Esophagus squamous epithelium (tissue), 5 donors: ENCODE results near the gene MRPL37. TPM values are rescaled to one million over a fixed set of nuclear protein-coding genes. Genes with fewer than 3 reads are reported as not detected.

Source experiments
- DNase-seq: peaks from one replicate; lab custom pipeline; 2025; lab: John Stamatoyannopoulos, UW
- H3K27ac ChIP-seq, 4 donors: fragments of 200-600 bp; sonication (generic); one replicate each; pipeline ENCODE4 v1.5.1; 2016 to 2019; ENCODE audit warnings: mild to moderate bottlenecking in 1 of 4
- H3K27me3 ChIP-seq, 4 donors: fragments of 200-600 bp; sonication (generic); 1 replicate in 3 of 4; 2 replicates in 1 of 4; pipeline versions ENCODE4 v1.5.1 to v1.6.0; 2017 to 2021; ENCODE audit warnings: antibody characterized with exemption in 1 of 4
- H3K36me3 ChIP-seq, 3 donors: fragments of 200-600 bp; sonication (generic); one replicate each; pipeline ENCODE4 v1.5.1; 2016 to 2019
- H3K4me1 ChIP-seq, 3 donors: fragments of 200-600 bp; sonication (generic); one replicate each; pipeline ENCODE4 v1.5.1; 2017 to 2019
- H3K4me3 ChIP-seq, 4 donors: fragments of 200-600 bp; sonication (generic); 1 replicate in 3 of 4; 2 replicates in 1 of 4; pipeline ENCODE4 v1.5.1; 2016 to 2019; ENCODE audit warnings: mild to moderate bottlenecking in 2 of 4, moderate library complexity in 1 of 4
- H3K9me3 ChIP-seq, 3 donors: fragments of 200-600 bp; sonication (generic); one replicate each; pipeline ENCODE4 v1.5.1; 2016 to 2019
- POLR2A ChIP-seq, 4 donors: fragments of 450-650 bp; IDR thresholded peaks; one replicate each; pipeline ENCODE4 v1.6.1; 2017; ENCODE audit warnings: antibody characterized with exemption in 4 of 4, mild to moderate bottlenecking in 4 of 4, moderate library complexity in 3 of 4
- whole genome bisulfite sequencing, 2 donors: methylation state at CpG; one replicate each; pipeline ENCODE4 v1.1.5; 2018; 5-methylcytosine and 5-hydroxymethylcytosine counted together
- intact Hi-C: fragments of 100-400 bp; cut with DNase I; formaldehyde crosslinking; loops from one replicate; pipeline ENCODE4 v1.15.0; 2022
- total RNA-seq, 4 donors: library from RNA; depleted of rRNA; stranded (reverse); fragments of >200 nt; gene quantifications; one replicate each; pipeline ENCODE4 v1.1.0, GENCODE V29; 2016
- TF ChIP-seq, protein P1 (sequence below), 6 experiments: fragments of 450-650 bp in 4 of 6; fragments of 200-600 bp in 2 of 6; sonication (generic) in 2 of 6; IDR thresholded peaks; one replicate each; pipeline ENCODE4 v1.5.1; 2016 to 2019; ENCODE audit warnings: antibody characterized with exemption in 6 of 6, mild to moderate bottlenecking in 4 of 6, moderate library complexity in 4 of 6
- donor health status: DM: yes; HTN: yes; CAD: no.

MRPL37 gene
- total RNA-seq, 4 donors from 2014 or later = 63.1 to 101 (median 79.3) TPM

DNA sequence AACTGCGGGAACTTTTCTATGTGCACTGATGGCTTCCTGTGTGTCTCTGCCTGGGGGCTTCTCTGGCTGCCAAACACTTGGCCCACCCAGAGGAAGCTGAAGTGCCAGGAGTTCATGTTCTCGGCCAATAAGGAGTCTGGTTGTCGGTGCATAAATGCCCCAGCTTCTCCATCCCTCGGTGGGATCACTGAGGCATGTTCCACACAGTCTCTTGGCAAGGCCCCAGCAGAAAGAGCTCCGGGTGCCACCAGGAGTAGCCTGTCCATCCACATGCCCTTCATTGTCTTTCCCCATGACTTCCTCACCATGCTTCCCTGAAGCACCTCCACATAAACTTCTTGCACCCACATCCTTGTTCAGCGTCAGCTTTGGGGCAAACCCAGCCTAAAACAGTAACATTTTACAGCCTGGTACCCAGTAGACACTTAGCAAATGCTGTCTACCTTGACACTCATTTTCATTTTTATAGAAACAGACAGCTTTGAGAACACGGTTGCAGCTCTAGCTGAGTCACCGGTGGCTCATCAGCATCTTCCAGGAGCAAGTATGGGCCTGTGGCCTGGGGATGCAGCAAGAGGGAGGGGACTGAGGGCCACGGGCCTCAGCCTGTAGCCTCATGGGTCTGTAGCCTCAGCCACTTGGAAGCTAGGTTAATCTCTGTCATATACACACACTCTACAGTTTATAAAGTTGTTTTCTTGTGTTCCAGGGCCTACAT is 32.4 kb upstream of the MRPL37 start:
- H3K36me3 ChIP-seq = no peaks in the 10 kb centered on the region
- peak overlapping the region; percentile 5 to 61 (median 26) for H3K27ac ChIP-seq
- intact Hi-C loops = no loop called here
- peaks cover 7 to 40% (median 20%) of the 10 kb centered on the region in 3 donors for H3K4me1 ChIP-seq
- TF ChIP-seq POLR2A (IDR thresholded peaks at IDR 0.05) = no peak
- TF ChIP-seq, protein P1, sequence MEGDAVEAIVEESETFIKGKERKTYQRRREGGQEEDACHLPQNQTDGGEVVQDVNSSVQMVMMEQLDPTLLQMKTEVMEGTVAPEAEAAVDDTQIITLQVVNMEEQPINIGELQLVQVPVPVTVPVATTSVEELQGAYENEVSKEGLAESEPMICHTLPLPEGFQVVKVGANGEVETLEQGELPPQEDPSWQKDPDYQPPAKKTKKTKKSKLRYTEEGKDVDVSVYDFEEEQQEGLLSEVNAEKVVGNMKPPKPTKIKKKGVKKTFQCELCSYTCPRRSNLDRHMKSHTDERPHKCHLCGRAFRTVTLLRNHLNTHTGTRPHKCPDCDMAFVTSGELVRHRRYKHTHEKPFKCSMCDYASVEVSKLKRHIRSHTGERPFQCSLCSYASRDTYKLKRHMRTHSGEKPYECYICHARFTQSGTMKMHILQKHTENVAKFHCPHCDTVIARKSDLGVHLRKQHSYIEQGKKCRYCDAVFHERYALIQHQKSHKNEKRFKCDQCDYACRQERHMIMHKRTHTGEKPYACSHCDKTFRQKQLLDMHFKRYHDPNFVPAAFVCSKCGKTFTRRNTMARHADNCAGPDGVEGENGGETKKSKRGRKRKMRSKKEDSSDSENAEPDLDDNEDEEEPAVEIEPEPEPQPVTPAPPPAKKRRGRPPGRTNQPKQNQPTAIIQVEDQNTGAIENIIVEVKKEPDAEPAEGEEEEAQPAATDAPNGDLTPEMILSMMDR (IDR thresholded peaks at IDR 0.05) = no peak
- WGBS, 2 donors = 30 to 39% methylated on average over 6 to 9 of the region's 9 CpGs
- no peak for DNase-seq
- H3K27me3 ChIP-seq = no peaks in the 10 kb centered on the region
- no peak overlapping the region for H3K4me3 ChIP-seq
- H3K9me3 ChIP-seq = no peaks in the 10 kb centered on the region

GRCh38 chr1:54168206-54168965 is 31.6 kb upstream of the MRPL37 start:
- DNase-seq = no peak
- peaks cover 7 to 32% (median 17%) of the 10 kb centered on the region in 3 donors for H3K4me1 ChIP-seq
- peak overlapping the region in 2 of 4 donors; percentile 38 to 61 for H3K27ac ChIP-seq
- 82 to 84% methylated on average over 4 to 6 of the region's 8 CpGs for WGBS, 2 donors
- no peaks in the 10 kb centered on the region for H3K27me3 ChIP-seq
- no peak overlapping the region for H3K4me3 ChIP-seq
- TF ChIP-seq, protein P1 (IDR thresholded peaks at IDR 0.05) = no peak
- TF ChIP-seq POLR2A (IDR thresholded peaks at IDR 0.05) = no peak
- no peaks in the 10 kb centered on the region for H3K9me3 ChIP-seq
- H3K36me3 ChIP-seq = no peaks in the 10 kb centered on the region
- intact Hi-C loops = no loop called here

- no peak for DNase-seq
Measured at GRCh38 chr1:54169068-54169467, 30.9 kb upstream of the MRPL37 start.

DNA sequence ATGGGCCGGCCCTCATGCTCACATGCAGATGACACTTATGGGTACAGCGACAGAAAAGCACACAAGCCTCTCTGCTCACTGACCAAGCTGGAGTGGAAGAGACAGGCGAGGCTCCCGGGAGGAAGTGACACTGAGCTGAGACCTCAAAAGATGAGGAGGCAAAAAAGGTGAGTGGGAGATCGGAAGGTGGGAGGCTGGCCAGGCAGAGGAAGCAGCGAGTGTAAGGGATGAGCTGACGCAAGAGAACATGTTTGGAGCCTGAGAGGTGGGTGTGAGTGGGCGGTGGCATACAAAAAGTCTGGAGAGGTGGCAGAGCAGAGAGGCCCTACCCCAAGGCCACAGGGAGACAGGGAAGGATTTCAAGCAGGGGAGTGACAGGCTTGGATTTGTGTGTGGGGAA is 29.0 kb upstream of the MRPL37 start:
- TF ChIP-seq, protein P1 (IDR thresholded peaks at IDR 0.05) = no peak
- no peak for TF ChIP-seq POLR2A (IDR thresholded peaks at IDR 0.05)
- intact Hi-C loops = no loop called here
- Histone ChIP-seq H3K9me3 (no peaks in the 10 kb centered on the region), H3K4me3 (no peak overlapping the region), H3K27me3 (no peaks in the 10 kb centered on the region), H3K36me3 (peaks cover 0 to 8% (median 0%) of the 10 kb centered on the region in 3 donors), H3K27ac (no peak overlapping the region), H3K4me1 (peaks cover 7 to 24% (median 12%) of the 10 kb centered on the region in 3 donors)
- WGBS, 2 donors = 73 to 84% methylated on average over 8 of the region's 8 CpGs
- no peak for DNase-seq

More at GRCh38 chr1:54169068-54169467, 30.9 kb upstream of the MRPL37 start:
- intact Hi-C loops = no loop called here
- Histone ChIP-seq H3K27me3 (no peaks in the 10 kb centered on the region), H3K4me1 (peaks cover 7 to 25% (median 12%) of the 10 kb centered on the region in 3 donors), H3K4me3 (no peak overlapping the region), H3K9me3 (no peaks in the 10 kb centered on the region), H3K27ac (no peak overlapping the region), H3K36me3 (peaks cover 0 to under 1% (median 0%) of the 10 kb centered on the region in 3 donors)
- no peak for TF ChIP-seq POLR2A (IDR thresholded peaks at IDR 0.05)
- TF ChIP-seq, protein P1 (IDR thresholded peaks at IDR 0.05) = no peak
- WGBS, 2 donors = 56 to 57% methylated on average over 3 of the region's 3 CpGs

GRCh38 chr1:54171606-54172005 is 28.4 kb upstream of the MRPL37 start:
- intact Hi-C loops = no loop called here
- no peak for TF ChIP-seq POLR2A (IDR thresholded peaks at IDR 0.05)
- TF ChIP-seq, protein P1 (IDR thresholded peaks at IDR 0.05) = no peak
- H3K4me1 ChIP-seq = peaks cover 7 to 24% (median 12%) of the 10 kb centered on the region in 3 donors
- H3K36me3 ChIP-seq = peaks cover 0 to 8% (median 0%) of the 10 kb centered on the region in 3 donors
- 86 to 92% methylated on average over 1 to 4 of the region's 8 CpGs for WGBS, 2 donors
- no peaks in the 10 kb centered on the region for H3K9me3 ChIP-seq
- H3K27ac ChIP-seq = no peak overlapping the region
- H3K4me3 ChIP-seq = no peak overlapping the region
- no peaks in the 10 kb centered on the region for H3K27me3 ChIP-seq
- DNase-seq = no peak
